Measurements from ENCODE around the gene NPVF. TPM values are rescaled to one million over a fixed set of nuclear protein-coding genes. Genes with fewer than 3 reads are reported as not detected.

NPVF gene
- total RNA-seq, 1 donor from 2014 or later: not detected

- peak overlapping the region; percentile 25 for H3K27ac Mint-ChIP-seq
- H3K27me3 Mint-ChIP-seq (ENCODE audit: insufficient read depth): peaks cover 16% of the 10 kb centered on the region
- H3K4me1 Mint-ChIP-seq (ENCODE audit: low read depth): peaks cover 16% of the 10 kb centered on the region
- peak overlapping the region; percentile 80 for H3K4me3 Mint-ChIP-seq
- H3K9me3 Mint-ChIP-seq: no peaks in the 10 kb centered on the region
- H3K36me3 Mint-ChIP-seq (ENCODE audit: low read depth): peaks cover 2% of the 10 kb centered on the region
- DNase-seq (ENCODE audit: low spot score): no peak
- intact Hi-C loops (cut with micrococcal nuclease): loop anchor here (1.0 to 5.0 kb wide), 4 partner anchors 21 to 676 kb away; partner anchors contain the start of genes CYCS and OSBPL3
Measured at GRCh38 chr7:25180946-25181345, 47.3 kb downstream of the NPVF start.

- Mint-ChIP-seq H3K27me3 (ENCODE audit: insufficient read depth) (peaks cover 16% of the 10 kb centered on the region), H3K36me3 (ENCODE audit: low read depth) (peaks cover 2% of the 10 kb centered on the region), H3K27ac (peak overlapping the region; percentile 53), H3K4me1 (ENCODE audit: low read depth) (peaks cover 16% of the 10 kb centered on the region), H3K4me3 (peak overlapping the region; percentile 80), H3K9me3 (no peaks in the 10 kb centered on the region)
- no peak for DNase-seq (ENCODE audit: low spot score)
- intact Hi-C loops (cut with micrococcal nuclease): loop anchor here (1.0 to 5.0 kb wide), 4 partner anchors 20 to 677 kb away; partner anchors contain the start of genes CYCS and OSBPL3
Measured at GRCh38 chr7:25180592-25180923, 47.7 kb downstream of the NPVF start.

GRCh38 chr7:25179771-25180591, 48.3 kb downstream of the NPVF start:
- DNase-seq (ENCODE audit: low spot score): peak; percentile 91
- no peaks in the 10 kb centered on the region for H3K9me3 Mint-ChIP-seq
- intact Hi-C loops (cut with micrococcal nuclease): loop anchor here (1.0 to 5.0 kb wide), 4 partner anchors 20 to 677 kb away; partner anchors contain the start of genes CYCS and OSBPL3
- H3K27ac Mint-ChIP-seq: peak overlapping the region; percentile 53
- H3K4me1 Mint-ChIP-seq (ENCODE audit: low read depth): peaks cover 16% of the 10 kb centered on the region
- peaks cover 2% of the 10 kb centered on the region for H3K36me3 Mint-ChIP-seq (ENCODE audit: low read depth)
- H3K27me3 Mint-ChIP-seq (ENCODE audit: insufficient read depth): peaks cover 14% of the 10 kb centered on the region
- peak overlapping the region; percentile 80 for H3K4me3 Mint-ChIP-seq

GRCh38 chr7:25179325-25179724, 49.0 kb downstream of the NPVF start:
- no peak for DNase-seq (ENCODE audit: low spot score)
- intact Hi-C loops (cut with micrococcal nuclease): no loop called here
- Mint-ChIP-seq H3K27me3 (ENCODE audit: insufficient read depth) (peaks cover 14% of the 10 kb centered on the region), H3K9me3 (no peaks in the 10 kb centered on the region), H3K4me1 (ENCODE audit: low read depth) (peaks cover 16% of the 10 kb centered on the region), H3K36me3 (ENCODE audit: low read depth) (peaks cover 2% of the 10 kb centered on the region), H3K27ac (peak overlapping the region; percentile 16), H3K4me3 (peak overlapping the region; percentile 80)

Other genes with a start within 250 kb of the NPVF start
- 90.6 and 101 TPM in 2 replicates for gene OSBPL3, start 248.3 kb downstream of the NPVF start, total RNA-seq
- gene CYCS, start 103.2 kb downstream of the NPVF start, total RNA-seq: 280 TPM in 2 replicates